GM19455 (cell line): ENCODE data around the gene MPHOSPH6.
"Not testable (repeated sequence)": the region's sequence is repeated elsewhere in the genome, so short reads cannot be mapped to it uniquely, and the experiment has no call there.

Experiments
- ATAC-seq: cut with Tn5 transposase; IDR thresholded peaks from one replicate; pipeline ENCODE4 v1.9.1; 2021; ENCODE audit not compliant: unreplicated experiment

Gene MPHOSPH6

GRCh38 chr16:82124651-82125050 lies 45.4 kb downstream of the MPHOSPH6 start:
- no peak for ATAC-seq

- no peak for ATAC-seq
These were observed 50.6 kb downstream of the MPHOSPH6 start for GRCh38 chr16:82119405-82119804.

- no peak for ATAC-seq
These were observed 51.3 kb downstream of the MPHOSPH6 start for GRCh38 chr16:82118749-82119148.

- no peak for ATAC-seq
These were observed 53.5 kb downstream of the MPHOSPH6 start for GRCh38 chr16:82116535-82116934.

- no peak for ATAC-seq
These were observed 56.3 kb downstream of the MPHOSPH6 start for GRCh38 chr16:82113741-82114140.

GRCh38 chr16:82111944-82112343 lies 58.1 kb downstream of the MPHOSPH6 start:
- no peak for ATAC-seq

GRCh38 chr16:82109266-82109665 lies 60.8 kb downstream of the MPHOSPH6 start:
- not testable (repeated sequence) for ATAC-seq

- no peak for ATAC-seq
These were observed 61.2 kb downstream of the MPHOSPH6 start for GRCh38 chr16:82108774-82109173.

- ATAC-seq = no peak
These were observed 61.9 kb downstream of the MPHOSPH6 start for GRCh38 chr16:82108100-82108499.

- ATAC-seq = no peak
These were observed 64.9 kb downstream of the MPHOSPH6 start for GRCh38 chr16:82105107-82105506.
